GM12878 (cell line): Measurements from ENCODE around the gene KLHL35. TPM values are rescaled to one million over a fixed set of nuclear protein-coding genes. Genes with fewer than 3 reads are reported as not detected.
A peak's percentile ranks its signal among the peaks of the same experiment; 100 is the strongest.

Experiments used
- ATAC-seq: fragments of 200-7000 bp; cut with Tn5 transposase; 3 replicates; pipeline ENCODE4 v1.9.1; 2020; ENCODE audit warnings: mild to moderate bottlenecking, moderate library complexity
- BruUV-seq: library from RNA; stranded (reverse); fragments of 400-500 nt; replicated peaks from 2 replicates; lab custom pipeline; 2021; lab: Mats Ljungman, UMichigan
- CTCF ChIA-PET: fragments of 300-600 bp; sonication (Branson Sonifier 250); formaldehyde crosslinking; extraction: SDS; loops from one replicate; lab custom pipeline; 2021; ENCODE audit warnings: inconsistent platforms; lab: Yijun Ruan, JAX
- POLR2A ChIA-PET: fragments of 350-600 bp; formaldehyde crosslinking; extraction: SDS; loops from one replicate; lab custom pipeline; 2021; ENCODE audit warnings: inconsistent platforms; lab: Charles Lee
- RAD21 ChIA-PET: fragments of 300-600 bp; sonication (Branson Sonifier 250); formaldehyde crosslinking; loops from one replicate; lab custom pipeline; 2023; ENCODE audit warnings: antibody characterized with exemption; ENCODE audit not compliant: unreplicated experiment; lab: Charles Lee
- SMC1A ChIA-PET: fragments of 300-600 bp; sonication (Branson Sonifier 250); formaldehyde crosslinking; loops from one replicate; lab custom pipeline; 2023; ENCODE audit not compliant: unreplicated experiment, uncharacterized antibody; lab: Charles Lee
- DNase-seq: peaks from one replicate; pipeline ENCODE4 v3.0.0-alpha.2; 2011; ENCODE audit warnings: low read depth, low spot score
- FAIRE-seq: peaks from 3 replicates; lab custom pipeline; 2011; peaks lifted over from hg19 to GRCh38; lab: Jason Lieb, UNC
- H2AFZ ChIP-seq: 2 replicates; pipeline ENCODE4 v1.6.0; 2011; ENCODE audit warnings: low read depth, low read length, control low read depth; ENCODE audit not compliant: control insufficient read depth
- H3K27ac ChIP-seq: 2 replicates; pipeline ENCODE4 v1.5.1; 2011; ENCODE audit warnings: control low read depth; ENCODE audit not compliant: control insufficient read depth, insufficient read depth
- H3K27me3 ChIP-seq, 2 experiments: replicated peaks in 1 of 2; 2 replicates each; pipeline versions ENCODE4 v1.6.0 to v1.6.1; 2011; ENCODE audit warnings: low read length in 1 of 2; ENCODE audit not compliant: control insufficient read depth in 2 of 2, insufficient read depth in 2 of 2
- H3K36me3 ChIP-seq, 2 experiments: 2 replicates each; pipeline ENCODE4 v1.5.1; 2011; ENCODE audit warnings: low read length in 1 of 2; ENCODE audit not compliant: control insufficient read depth in 2 of 2, insufficient read depth in 2 of 2
- H3K4me1 ChIP-seq: 2 replicates; pipeline ENCODE4 v1.6.1; 2011; ENCODE audit warnings: mild to moderate bottlenecking, low read length, moderate library complexity, mixed read lengths; ENCODE audit not compliant: control insufficient read depth, insufficient read depth
- H3K4me2 ChIP-seq: 2 replicates; pipeline ENCODE4 v1.6.0; 2011; ENCODE audit warnings: control low read depth; ENCODE audit not compliant: control insufficient read depth, insufficient read depth
- H3K4me3 ChIP-seq: fragments of 200-600 bp; sonication (generic); 2 replicates; pipeline ENCODE4 v1.5.1; 2016
- H3K79me2 ChIP-seq: 2 replicates; pipeline ENCODE4 v1.6.0; 2011; ENCODE audit warnings: low read length; ENCODE audit not compliant: control insufficient read depth, insufficient read depth
- H3K9ac ChIP-seq: 2 replicates; pipeline ENCODE4 v1.8.0; 2011; ENCODE audit warnings: low read length, control low read depth, mixed read lengths; ENCODE audit not compliant: control insufficient read depth, insufficient read depth
- H3K9me3 ChIP-seq: replicated peaks from 3 replicates; pipeline ENCODE4 v1.5.1; 2011; ENCODE audit warnings: mild to moderate bottlenecking, low read length; ENCODE audit not compliant: control insufficient read depth, insufficient read depth
- H4K20me1 ChIP-seq: 2 replicates; pipeline ENCODE4 v1.6.0; 2011; ENCODE audit not compliant: control insufficient read depth, insufficient read depth
- CBX5 ChIP-seq: sonication (generic); IDR thresholded peaks from 2 replicates; pipeline ENCODE4 v1.6.1; 2016; ENCODE audit warnings: low read depth, moderate library complexity, mild to moderate bottlenecking, inconsistent platforms
- CHD4 ChIP-seq: fragments of 200-600 bp; sonication (generic); IDR thresholded peaks from 2 replicates; pipeline ENCODE4 v1.6.1; 2016; ENCODE audit warnings: mild to moderate bottlenecking
- GABPA ChIP-seq: IDR thresholded peaks from 2 replicates; pipeline ENCODE4 v1.6.1; 2014; ENCODE audit warnings: antibody characterized with exemption, low read depth, mild to moderate bottlenecking, inconsistent platforms
- KDM1A ChIP-seq: fragments of 200-600 bp; sonication (generic); IDR thresholded peaks from 2 replicates; pipeline ENCODE4 v1.6.1; 2016; ENCODE audit warnings: borderline replicate concordance
- POLR2AphosphoS5 ChIP-seq: IDR thresholded peaks from 2 replicates; pipeline ENCODE4 v1.6.1; 2011; ENCODE audit warnings: mild to moderate bottlenecking, low read length, inconsistent platforms
- YBX1 ChIP-seq: fragments of 450-650 bp; IDR thresholded peaks from 2 replicates; pipeline ENCODE4 v1.6.1; 2016; ENCODE audit warnings: antibody characterized with exemption
- ZNF592 ChIP-seq: fragments of 450-650 bp; IDR thresholded peaks from 2 replicates; pipeline ENCODE4 v1.6.1; 2017; ENCODE audit warnings: mild to moderate bottlenecking, moderate library complexity
- ZZZ3 ChIP-seq: IDR thresholded peaks from 2 replicates; pipeline ENCODE4 v1.6.1; 2011; ENCODE audit warnings: low read depth; ENCODE audit not compliant: control insufficient read depth, insufficient read length
- WGBS: methylation state at CpG from one replicate; pipeline ENCODE4 v1.1.6; 2016; ENCODE audit warnings: low lambda C conversion rate; ENCODE audit not compliant: insufficient replicate concordance, insufficient coverage; ENCODE audit errors: missing lambda C conversion rate; 5-methylcytosine and 5-hydroxymethylcytosine counted together
- in situ Hi-C: fragments of 300-500 bp; cut with MboI; formaldehyde crosslinking; loops from 9 replicates; pipeline ENCODE4 v1.14.3; 2018; ENCODE audit warnings: mixed read lengths
- intact Hi-C: fragments of 100-400 bp; cut with micrococcal nuclease; formaldehyde crosslinking; loops from one replicate; pipeline ENCODE4 v1.14.2; 2022; ENCODE audit not compliant: unreplicated experiment
- polyA plus RNA-seq, 11 experiments: library from polyadenylated mRNA; depleted of rRNA in 4 of 11; unstranded in 6 of 11; stranded (reverse) in 5 of 11; fragments of >200 nt; fragmentation: Nextera tagmentation in 4 of 11; fragmentation: Illumina TruSeq in 1 of 11; extraction: Ambion mirVana in 4 of 11; extraction: Trizol in 1 of 11; gene quantifications; 1 replicate in 1 of 11; 2 replicates in 10 of 11; pipeline versions ENCODE4 v1.2.1 to v1.2.3, GENCODE V29; 2011 to 2016; ENCODE audit warnings: inconsistent platforms in 2 of 11, missing spikeins in 2 of 11, low read depth in 1 of 11
- small RNA-seq: library from RNA; depleted of rRNA; stranded (forward); fragments of <200 nt; gene quantifications from one replicate; pipeline ENCODE3, GENCODE V24; 2014
- total RNA-seq, 4 experiments: library from RNA; depleted of rRNA in 3 of 4; stranded (reverse); fragments of >200 nt in 3 of 4; fragmentation: Illumina TruSeq in 1 of 4; extraction: Trizol in 1 of 4; gene quantifications; 2 replicates each; pipeline versions ENCODE4 v1.2.1 to v1.2.3, GENCODE V29; 2013 to 2021
- TF ChIP-seq, protein P1 (sequence below): fragments of 450-650 bp; IDR thresholded peaks from 2 replicates; pipeline ENCODE4 v1.6.1; 2014; ENCODE audit warnings: mild to moderate bottlenecking

The KLHL35 gene
- total and polyA plus RNA-seq, 10 of the 15 experiments (the other 5 are each of a cell fraction or from before 2014, with no cell fraction given): 0.04 to 0.34 (median 0.13) TPM; not detected in 1

DNA sequence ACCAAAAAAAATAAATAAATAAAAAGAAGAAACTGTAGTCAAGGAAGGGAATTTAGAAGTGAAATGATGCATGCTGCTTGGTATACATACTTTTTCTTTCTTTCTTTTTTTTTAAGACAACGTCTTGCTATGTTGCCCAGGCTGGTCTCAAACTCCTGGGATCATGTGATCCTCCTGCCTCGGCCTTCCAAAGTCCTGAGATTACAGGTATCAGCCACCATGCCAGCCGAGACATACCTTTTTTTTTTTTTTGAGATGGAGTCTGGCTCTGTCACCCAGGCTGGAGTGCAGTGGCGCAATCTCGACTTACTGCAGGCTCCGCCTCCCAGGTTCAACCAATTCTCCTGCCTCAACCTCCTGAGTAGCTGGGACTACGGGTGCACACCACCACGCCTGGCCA is 59.8 kb downstream of the KLHL35 start:
- WGBS: 43% methylated on average over 8 of the region's 8 CpGs
- Histone ChIP-seq H3K79me2 (no peaks in the 10 kb centered on the region), H2AFZ (no peak overlapping the region), H3K9ac (no peak overlapping the region), H3K36me3 (no peaks in the 10 kb centered on the region), H3K27me3 (no peaks in the 10 kb centered on the region; a peak in 2 of 4 replicates), H4K20me1 (no peaks in the 10 kb centered on the region), H3K4me2 (no peak overlapping the region), H3K9me3 (no peaks in the 10 kb centered on the region; the same call in 2 of the 3 replicates), H3K4me1 (no peaks in the 10 kb centered on the region), H3K27ac (no peak overlapping the region), H3K4me3 (no peak overlapping the region)
- ChIA-PET CTCF (interaction anchor here (0.9 kb wide), 1 partner anchor 32 kb away, joined by 3 read pairs; no protein-coding TSS in a partner anchor), SMC1A (interaction anchor here (1.5 to 2.0 kb wide), 3 partner anchors 11 to 20 kb away, joined by 3 to 7 read pairs (median 5); no protein-coding TSS in a partner anchor), RAD21 (interaction anchor here (1.9 kb wide), 1 partner anchor 10 kb away, joined by 4 read pairs; no protein-coding TSS in a partner anchor), POLR2A (no interaction called here)
- FAIRE-seq (no peak), DNase-seq (no peak), ATAC-seq (no peak)
- BruUV-seq: no TSS peak
- intact Hi-C loops: no loop called here
- in situ Hi-C loops: no loop called here
- TF ChIP-seq ZNF592: no peak
- no peak for TF ChIP-seq POLR2AphosphoS5
- no peak for TF ChIP-seq GABPA
- TF ChIP-seq CHD4: no peak
- no peak for TF ChIP-seq CBX5
- TF ChIP-seq YBX1: no peak
- no peak for TF ChIP-seq KDM1A
- TF ChIP-seq, protein P1, sequence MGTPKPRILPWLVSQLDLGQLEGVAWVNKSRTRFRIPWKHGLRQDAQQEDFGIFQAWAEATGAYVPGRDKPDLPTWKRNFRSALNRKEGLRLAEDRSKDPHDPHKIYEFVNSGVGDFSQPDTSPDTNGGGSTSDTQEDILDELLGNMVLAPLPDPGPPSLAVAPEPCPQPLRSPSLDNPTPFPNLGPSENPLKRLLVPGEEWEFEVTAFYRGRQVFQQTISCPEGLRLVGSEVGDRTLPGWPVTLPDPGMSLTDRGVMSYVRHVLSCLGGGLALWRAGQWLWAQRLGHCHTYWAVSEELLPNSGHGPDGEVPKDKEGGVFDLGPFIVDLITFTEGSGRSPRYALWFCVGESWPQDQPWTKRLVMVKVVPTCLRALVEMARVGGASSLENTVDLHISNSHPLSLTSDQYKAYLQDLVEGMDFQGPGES: no peak
- no peak for TF ChIP-seq ZZZ3

Small RNA genes within 50 kb of the gene (small RNA-seq; reads per million reads assigned to genes)
- gene SNORD15A (not detected), gene SNORD15B (37.6 reads per million, percentile 98 among the genes with 10 or more reads in this experiment)

Other genes with a start within 250 kb of the KLHL35 start
- not detected in 2 replicates for gene TPBGL, start 192.4 kb downstream of the KLHL35 start, total RNA-seq (2014; rRNA removed)
- gene TPBGL, start 192.4 kb downstream of the KLHL35 start, total RNA-seq (2014; rRNA removed; fragmentation: Illumina TruSeq; extraction: Trizol): not detected in 2 replicates
- not detected in 2 replicates for gene TPBGL, start 192.4 kb downstream of the KLHL35 start, total RNA-seq (2021)
- not detected in 2 replicates for gene TPBGL, start 192.4 kb downstream of the KLHL35 start, polyA plus RNA-seq (2011; rRNA removed)
- not detected in 2 replicates for gene TPBGL, start 192.4 kb downstream of the KLHL35 start, polyA plus RNA-seq (2014; fragmentation: Illumina TruSeq; extraction: Trizol)
- not detected for gene TPBGL, start 192.4 kb downstream of the KLHL35 start, polyA plus RNA-seq (2014; fragmentation: Nextera tagmentation; extraction: Ambion mirVana)
- gene TPBGL, start 192.4 kb downstream of the KLHL35 start, polyA plus RNA-seq (2014; rRNA removed): not detected in 2 replicates
- gene TPBGL, start 192.4 kb downstream of the KLHL35 start, polyA plus RNA-seq (2016; fragmentation: Nextera tagmentation; extraction: Ambion mirVana): not detected
- gene ARRB1, start 81.5 kb downstream of the KLHL35 start, total RNA-seq (2014; rRNA removed): 1.0 and 1.5 TPM in 2 replicates
- 2.3 TPM in 2 replicates for gene ARRB1, start 81.5 kb downstream of the KLHL35 start, total RNA-seq (2014; rRNA removed; fragmentation: Illumina TruSeq; extraction: Trizol)
- gene ARRB1, start 81.5 kb downstream of the KLHL35 start, total RNA-seq (2021): 2.9 and 3.0 TPM in 2 replicates
- 7.5 and 12.9 TPM in 2 replicates for gene ARRB1, start 81.5 kb downstream of the KLHL35 start, polyA plus RNA-seq (2011; rRNA removed)
- 1.1 and 1.8 TPM in 2 replicates for gene ARRB1, start 81.5 kb downstream of the KLHL35 start, polyA plus RNA-seq (2014; fragmentation: Illumina TruSeq; extraction: Trizol)
- under 1 TPM; 0.42 TPM for gene ARRB1, start 81.5 kb downstream of the KLHL35 start, polyA plus RNA-seq (2014; fragmentation: Nextera tagmentation; extraction: Ambion mirVana)
- 1.6 and 1.8 TPM in 2 replicates for gene ARRB1, start 81.5 kb downstream of the KLHL35 start, polyA plus RNA-seq (2014; rRNA removed)
- under 1 TPM; 0.39 to 0.42 TPM for gene ARRB1, start 81.5 kb downstream of the KLHL35 start, polyA plus RNA-seq (2016; fragmentation: Nextera tagmentation; extraction: Ambion mirVana)
- gene RPS3, start 33.7 kb downstream of the KLHL35 start, total RNA-seq (2014; rRNA removed): 3,162 and 3,203 TPM in 2 replicates
- gene RPS3, start 33.7 kb downstream of the KLHL35 start, total RNA-seq (2014; rRNA removed; fragmentation: Illumina TruSeq; extraction: Trizol): 4,299 and 4,364 TPM in 2 replicates
- gene RPS3, start 33.7 kb downstream of the KLHL35 start, total RNA-seq (2021): 4,496 and 4,555 TPM in 2 replicates
- 4,355 and 4,741 TPM in 2 replicates for gene RPS3, start 33.7 kb downstream of the KLHL35 start, polyA plus RNA-seq (2011; rRNA removed)
- 5,039 and 6,875 TPM in 2 replicates for gene RPS3, start 33.7 kb downstream of the KLHL35 start, polyA plus RNA-seq (2014; fragmentation: Illumina TruSeq; extraction: Trizol)
- gene RPS3, start 33.7 kb downstream of the KLHL35 start, polyA plus RNA-seq (2014; fragmentation: Nextera tagmentation; extraction: Ambion mirVana): 1,000 to 10,000 TPM; 7,007 to 9,556 TPM
- 4,204 and 4,437 TPM in 2 replicates for gene RPS3, start 33.7 kb downstream of the KLHL35 start, polyA plus RNA-seq (2014; rRNA removed)
- gene RPS3, start 33.7 kb downstream of the KLHL35 start, polyA plus RNA-seq (2016; fragmentation: Nextera tagmentation; extraction: Ambion mirVana): 1,000 to 10,000 TPM; 2,127 to 2,136 TPM
- 12.3 and 13.7 TPM in 2 replicates for gene GDPD5, start 92.7 kb upstream of the KLHL35 start, total RNA-seq (2014; rRNA removed)
- gene GDPD5, start 92.7 kb upstream of the KLHL35 start, total RNA-seq (2014; rRNA removed; fragmentation: Illumina TruSeq; extraction: Trizol): 6.2 and 6.3 TPM in 2 replicates
- gene GDPD5, start 92.7 kb upstream of the KLHL35 start, total RNA-seq (2021): 22.9 and 30.0 TPM in 2 replicates
- 3.5 and 8.0 TPM in 2 replicates for gene GDPD5, start 92.7 kb upstream of the KLHL35 start, polyA plus RNA-seq (2011; rRNA removed)
- gene GDPD5, start 92.7 kb upstream of the KLHL35 start, polyA plus RNA-seq (2014; fragmentation: Illumina TruSeq; extraction: Trizol): 2.5 and 7.3 TPM in 2 replicates
- under 1 TPM; 0.10 to 0.80 TPM for gene GDPD5, start 92.7 kb upstream of the KLHL35 start, polyA plus RNA-seq (2014; fragmentation: Nextera tagmentation; extraction: Ambion mirVana)
- gene GDPD5, start 92.7 kb upstream of the KLHL35 start, polyA plus RNA-seq (2014; rRNA removed): 20.2 and 21.9 TPM in 2 replicates
- 1 to 10 TPM; 1.9 to 4.2 TPM for gene GDPD5, start 92.7 kb upstream of the KLHL35 start, polyA plus RNA-seq (2016; fragmentation: Nextera tagmentation; extraction: Ambion mirVana)
- 11.5 and 13.6 TPM in 2 replicates for gene SERPINH1, start 129.1 kb upstream of the KLHL35 start, total RNA-seq (2014; rRNA removed)
- 8.0 and 9.5 TPM in 2 replicates for gene SERPINH1, start 129.1 kb upstream of the KLHL35 start, total RNA-seq (2014; rRNA removed; fragmentation: Illumina TruSeq; extraction: Trizol)
- 17.9 and 18.8 TPM in 2 replicates for gene SERPINH1, start 129.1 kb upstream of the KLHL35 start, total RNA-seq (2021)
- 8.1 and 19.8 TPM in 2 replicates for gene SERPINH1, start 129.1 kb upstream of the KLHL35 start, polyA plus RNA-seq (2011; rRNA removed)
- 9.3 and 11.7 TPM in 2 replicates for gene SERPINH1, start 129.1 kb upstream of the KLHL35 start, polyA plus RNA-seq (2014; fragmentation: Illumina TruSeq; extraction: Trizol)
- 1 to 10 TPM in 1 of 2 experiments, under 1 TPM in 1; 0.34 to 1.4 TPM for gene SERPINH1, start 129.1 kb upstream of the KLHL35 start, polyA plus RNA-seq (2014; fragmentation: Nextera tagmentation; extraction: Ambion mirVana)
- gene SERPINH1, start 129.1 kb upstream of the KLHL35 start, polyA plus RNA-seq (2014; rRNA removed): 15.2 and 17.2 TPM in 2 replicates
- gene SERPINH1, start 129.1 kb upstream of the KLHL35 start, polyA plus RNA-seq (2016; fragmentation: Nextera tagmentation; extraction: Ambion mirVana): 10 to 100 TPM; 13.8 to 18.8 TPM
- gene MAP6, start 235.8 kb upstream of the KLHL35 start, total RNA-seq (2014; rRNA removed): 0.06 and 0.33 TPM in 2 replicates
- 0.09 TPM in 2 replicates for gene MAP6, start 235.8 kb upstream of the KLHL35 start, total RNA-seq (2014; rRNA removed; fragmentation: Illumina TruSeq; extraction: Trizol)
- 0.21 TPM in 1 of 2 replicates, not detected in the other for gene MAP6, start 235.8 kb upstream of the KLHL35 start, total RNA-seq (2021)
- not detected in 2 replicates for gene MAP6, start 235.8 kb upstream of the KLHL35 start, polyA plus RNA-seq (2011; rRNA removed)
- 0.19 and 0.32 TPM in 2 replicates for gene MAP6, start 235.8 kb upstream of the KLHL35 start, polyA plus RNA-seq (2014; fragmentation: Illumina TruSeq; extraction: Trizol)
- gene MAP6, start 235.8 kb upstream of the KLHL35 start, polyA plus RNA-seq (2014; fragmentation: Nextera tagmentation; extraction: Ambion mirVana): under 1 TPM in 1 of 2 experiments, not detected in 1; 0.11 TPM
- 0.05 and 0.14 TPM in 2 replicates for gene MAP6, start 235.8 kb upstream of the KLHL35 start, polyA plus RNA-seq (2014; rRNA removed)
- gene MAP6, start 235.8 kb upstream of the KLHL35 start, polyA plus RNA-seq (2016; fragmentation: Nextera tagmentation; extraction: Ambion mirVana): not detected